Trophoblast cell (in vitro differentiated cells and primary cell): ENCODE data around the gene WNK2.

Experiments used
- DNase-seq, 2 donors: peaks; one replicate each; pipeline ENCODE4 v3.0.0-alpha.2; 2016
- H2AFZ ChIP-seq: 2 replicates; pipeline ENCODE4 v1.6.1; 2013; ENCODE audit warnings: low read length, moderate library complexity, mild to moderate bottlenecking; ENCODE audit not compliant: insufficient read depth, poor library complexity
- H2AK5ac ChIP-seq: 2 replicates; pipeline ENCODE4 v1.6.1; 2013; ENCODE audit warnings: mild to moderate bottlenecking, low read length
- H2BK120ac ChIP-seq: 2 replicates; pipeline ENCODE4 v1.6.1; 2013; ENCODE audit warnings: low read length, mild to moderate bottlenecking, moderate library complexity; ENCODE audit not compliant: insufficient read depth, poor library complexity
- H2BK12ac ChIP-seq: 2 replicates; pipeline ENCODE4 v1.6.1; 2013; ENCODE audit warnings: mild to moderate bottlenecking, low read length, moderate library complexity
- H2BK5ac ChIP-seq: 2 replicates; pipeline ENCODE4 v1.6.1; 2013; ENCODE audit warnings: low read length, low read depth, moderate library complexity, mild to moderate bottlenecking; ENCODE audit not compliant: poor library complexity
- H3K14ac ChIP-seq: 2 replicates; pipeline ENCODE4 v1.6.1; 2013; ENCODE audit warnings: mild to moderate bottlenecking, low read length
- H3K18ac ChIP-seq: 2 replicates; pipeline ENCODE4 v1.6.1; 2013; ENCODE audit warnings: mild to moderate bottlenecking, low read length
- H3K23ac ChIP-seq: 2 replicates; pipeline ENCODE4 v1.6.1; 2013; ENCODE audit warnings: low read length
- H3K27ac ChIP-seq: 2 replicates; pipeline ENCODE4 v1.5.1; 2013; ENCODE audit warnings: low read depth, mild to moderate bottlenecking, inconsistent platforms, low read length, moderate library complexity
- H3K27me3 ChIP-seq: 2 replicates; pipeline ENCODE4 v1.6.1; 2013; ENCODE audit warnings: inconsistent platforms, mild to moderate bottlenecking, low read length, moderate library complexity; ENCODE audit not compliant: insufficient read depth
- H3K36me3 ChIP-seq, 2 experiments: 1 replicate in 1 of 2; 2 replicates in 1 of 2; pipeline ENCODE4 v1.6.1; 2013; ENCODE audit warnings: low read length in 2 of 2, mild to moderate bottlenecking in 2 of 2, moderate library complexity in 1 of 2; ENCODE audit not compliant: insufficient read depth in 2 of 2, control insufficient read depth in 1 of 2
- H3K4ac ChIP-seq: 2 replicates; pipeline ENCODE4 v1.6.1; 2013; ENCODE audit warnings: low read depth, mild to moderate bottlenecking, low read length, moderate library complexity
- H3K4me1 ChIP-seq, 2 experiments: 1 replicate in 1 of 2; 2 replicates in 1 of 2; pipeline ENCODE4 v1.6.1; 2013; ENCODE audit warnings: low read length in 2 of 2, mild to moderate bottlenecking in 2 of 2, moderate library complexity in 1 of 2; ENCODE audit not compliant: insufficient read depth in 2 of 2, control insufficient read depth in 1 of 2
- H3K4me2 ChIP-seq: 2 replicates; pipeline ENCODE4 v1.6.1; 2013; ENCODE audit warnings: inconsistent platforms, mild to moderate bottlenecking, low read length, moderate library complexity
- H3K4me3 ChIP-seq: 2 replicates; pipeline ENCODE4 v1.5.1; 2013; ENCODE audit warnings: mild to moderate bottlenecking, low read depth, low read length, inconsistent platforms
- H3K79me1 ChIP-seq: one replicate; pipeline ENCODE4 v1.6.1; 2013; ENCODE audit warnings: low read length
- H3K79me2 ChIP-seq: 2 replicates; pipeline ENCODE4 v1.6.1; 2013; ENCODE audit warnings: low read length, mild to moderate bottlenecking; ENCODE audit not compliant: control insufficient read depth, insufficient read depth, poor library complexity
- H3K9ac ChIP-seq: 2 replicates; pipeline ENCODE4 v1.6.1; 2013; ENCODE audit warnings: mild to moderate bottlenecking, low read length
- H3K9me3 ChIP-seq: 2 replicates; pipeline ENCODE4 v1.6.1; 2013; ENCODE audit warnings: low read depth, mild to moderate bottlenecking, control low read depth, inconsistent platforms, low read length; ENCODE audit not compliant: insufficient read depth
- H4K12ac ChIP-seq: 2 replicates; pipeline ENCODE4 v1.6.1; 2013; ENCODE audit warnings: low read depth, mild to moderate bottlenecking, low read length, moderate library complexity
- H4K8ac ChIP-seq: 2 replicates; pipeline ENCODE4 v1.6.1; 2013; ENCODE audit warnings: low read depth, mild to moderate bottlenecking, low read length, moderate library complexity
- H4K91ac ChIP-seq: one replicate; pipeline ENCODE4 v1.6.1; 2013; ENCODE audit warnings: low read depth, mild to moderate bottlenecking, low read length, moderate library complexity
- WGBS: extraction: QIAGEN DNeasy Blood & Tissue Kit; methylation state at CpG from one replicate; pipeline ENCODE4 v1.1.7; 2013; ENCODE audit warnings: missing lambda C conversion rate; ENCODE audit not compliant: insufficient read length, insufficient coverage; ENCODE audit errors: extremely low coverage; 5-methylcytosine and 5-hydroxymethylcytosine counted together

Gene WNK2

DNA sequence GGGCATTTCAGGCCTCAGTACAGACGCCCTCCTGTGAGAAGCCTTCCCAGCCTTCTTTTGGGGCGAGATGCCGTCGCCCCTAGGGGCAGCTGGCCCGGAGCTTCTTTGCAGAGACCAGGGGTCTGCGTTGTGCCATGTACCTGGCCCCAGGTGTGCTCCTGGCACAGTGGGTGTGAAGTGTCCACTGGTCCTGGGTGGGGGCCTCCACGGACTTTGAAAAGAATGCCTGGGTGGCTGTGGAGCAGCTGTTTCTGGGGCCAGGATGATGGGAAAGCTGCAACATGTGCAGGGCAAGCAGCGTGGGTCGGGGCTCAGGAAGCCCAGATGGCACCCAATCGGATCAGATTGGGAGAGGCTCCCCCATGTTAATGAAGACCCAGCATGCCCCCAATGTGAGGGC, 47.8 kb downstream of the WNK2 start:
- DNase-seq, result no peak
- H3K36me3 ChIP-seq, result no peaks in the 10 kb centered on the region
- no peaks in the 10 kb centered on the region for H3K27me3 ChIP-seq
- H2BK12ac ChIP-seq, result no peak overlapping the region
- no peak overlapping the region for H4K8ac ChIP-seq
- H3K27ac ChIP-seq, result no peak overlapping the region
- H4K91ac ChIP-seq, result no peak overlapping the region
- no CpG with 5 or more reads among the region's 10 CpGs for WGBS
- H4K12ac ChIP-seq, result no peak overlapping the region
- no peak overlapping the region for H2AFZ ChIP-seq
- peaks cover 4% of the 10 kb centered on the region for H3K9me3 ChIP-seq
- H3K79me2 ChIP-seq, result no peaks in the 10 kb centered on the region
- H3K4me2 ChIP-seq, result no peak overlapping the region
- no peak overlapping the region for H3K18ac ChIP-seq
- H3K79me1 ChIP-seq, result no peaks in the 10 kb centered on the region
- H3K14ac ChIP-seq, result no peak overlapping the region
- H3K4me3 ChIP-seq, result no peak overlapping the region
- no peak overlapping the region for H3K23ac ChIP-seq
- no peak overlapping the region for H3K4ac ChIP-seq
- no peak overlapping the region for H3K9ac ChIP-seq
- no peak overlapping the region for H2BK5ac ChIP-seq
- H2AK5ac ChIP-seq, result no peak overlapping the region
- H2BK120ac ChIP-seq, result no peak overlapping the region
- no peaks in the 10 kb centered on the region for H3K4me1 ChIP-seq

DNA sequence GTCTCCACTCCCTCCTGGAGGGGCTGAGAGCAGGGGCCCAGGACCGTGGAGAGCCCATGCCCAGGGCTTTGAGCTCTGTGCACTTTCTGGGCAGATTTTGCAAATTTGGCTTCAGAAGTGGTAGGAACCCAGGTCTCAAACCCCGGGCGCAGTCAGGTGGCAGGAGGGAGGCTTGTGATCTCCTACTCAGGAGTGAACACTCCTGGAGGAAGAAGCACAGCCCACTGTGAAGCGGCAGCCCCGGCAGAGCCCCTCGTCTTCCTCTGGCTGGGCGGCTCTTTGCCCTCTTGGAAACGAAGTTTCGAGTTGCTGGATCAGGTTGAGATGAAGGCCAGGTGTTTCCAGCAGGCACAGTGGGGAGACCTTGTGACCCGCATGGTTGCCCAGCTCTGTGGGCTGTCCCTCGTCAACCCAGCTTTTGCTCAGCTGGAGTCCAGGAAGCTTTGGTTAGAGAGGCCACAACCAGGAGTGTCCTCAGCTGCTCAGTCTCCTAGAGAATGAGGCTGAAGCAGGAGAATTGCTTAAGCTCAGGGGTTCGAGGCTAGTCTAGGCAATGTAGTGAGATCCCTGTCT, 48.5 kb downstream of the WNK2 start:
- DNase-seq, result no peak
- no peak overlapping the region for H4K91ac ChIP-seq
- WGBS, result no CpG with 5 or more reads among the region's 12 CpGs
- H2AFZ ChIP-seq, result no peak overlapping the region
- H3K23ac ChIP-seq, result no peak overlapping the region
- H3K4me1 ChIP-seq, result no peaks in the 10 kb centered on the region
- H3K79me1 ChIP-seq, result no peaks in the 10 kb centered on the region
- H4K8ac ChIP-seq, result no peak overlapping the region
- no peak overlapping the region for H3K27ac ChIP-seq
- H2BK12ac ChIP-seq, result no peak overlapping the region
- peak overlapping the region; percentile 52 for H3K9ac ChIP-seq
- H3K9me3 ChIP-seq, result peaks cover 4% of the 10 kb centered on the region
- H3K14ac ChIP-seq, result no peak overlapping the region
- no peak overlapping the region for H2AK5ac ChIP-seq
- no peaks in the 10 kb centered on the region for H3K79me2 ChIP-seq
- no peak overlapping the region for H2BK5ac ChIP-seq
- no peaks in the 10 kb centered on the region for H3K27me3 ChIP-seq
- H3K4me3 ChIP-seq, result no peak overlapping the region
- no peak overlapping the region for H4K12ac ChIP-seq
- no peak overlapping the region for H2BK120ac ChIP-seq
- no peak overlapping the region for H3K18ac ChIP-seq
- no peaks in the 10 kb centered on the region for H3K36me3 ChIP-seq
- no peak overlapping the region for H3K4me2 ChIP-seq
- H3K4ac ChIP-seq, result no peak overlapping the region

DNA sequence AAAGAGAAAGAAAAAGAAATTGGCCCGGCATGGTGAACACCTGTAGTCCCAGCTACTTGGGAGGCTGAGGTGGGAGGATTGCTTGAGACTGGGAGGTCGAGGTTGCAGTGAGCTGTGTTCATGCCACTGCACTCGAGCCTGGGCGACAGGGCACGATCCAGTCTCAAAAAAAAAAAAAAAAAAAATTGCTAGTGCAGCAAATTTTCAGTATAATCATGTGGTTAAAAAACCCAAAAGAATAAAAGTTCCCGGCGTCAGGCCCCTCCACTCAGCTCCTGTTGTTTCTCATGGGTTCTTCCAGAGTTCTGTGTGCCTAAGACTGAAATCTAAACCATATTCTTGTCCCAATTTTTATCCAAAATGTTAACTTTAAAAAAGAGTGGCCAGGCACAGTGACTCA, 49.1 kb downstream of the WNK2 start:
- H4K12ac ChIP-seq, result no peak overlapping the region
- peaks cover 4% of the 10 kb centered on the region for H3K9me3 ChIP-seq
- no peak for DNase-seq
- H2AK5ac ChIP-seq, result no peak overlapping the region
- no CpG with 5 or more reads among the region's 7 CpGs for WGBS
- no peaks in the 10 kb centered on the region for H3K36me3 ChIP-seq
- no peak overlapping the region for H3K4me2 ChIP-seq
- no peak overlapping the region for H4K8ac ChIP-seq
- H3K4me1 ChIP-seq, result no peaks in the 10 kb centered on the region
- no peak overlapping the region for H3K9ac ChIP-seq
- H2AFZ ChIP-seq, result no peak overlapping the region
- no peak overlapping the region for H2BK120ac ChIP-seq
- H3K27me3 ChIP-seq, result no peaks in the 10 kb centered on the region
- no peaks in the 10 kb centered on the region for H3K79me2 ChIP-seq
- H3K23ac ChIP-seq, result no peak overlapping the region
- H3K4me3 ChIP-seq, result no peak overlapping the region
- no peak overlapping the region for H3K18ac ChIP-seq
- no peak overlapping the region for H4K91ac ChIP-seq
- H3K4ac ChIP-seq, result no peak overlapping the region
- H3K14ac ChIP-seq, result no peak overlapping the region
- no peaks in the 10 kb centered on the region for H3K79me1 ChIP-seq
- no peak overlapping the region for H2BK5ac ChIP-seq
- H3K27ac ChIP-seq, result no peak overlapping the region
- H2BK12ac ChIP-seq, result no peak overlapping the region

- H3K4me3 ChIP-seq, result no peak overlapping the region
- no peak overlapping the region for H3K9ac ChIP-seq
- no CpG with 5 or more reads among the region's 15 CpGs for WGBS
- H3K79me2 ChIP-seq, result no peaks in the 10 kb centered on the region
- H3K4me1 ChIP-seq, result no peaks in the 10 kb centered on the region
- no peak overlapping the region for H2AK5ac ChIP-seq
- no peak overlapping the region for H2AFZ ChIP-seq
- H4K91ac ChIP-seq, result no peak overlapping the region
- no peak overlapping the region for H3K14ac ChIP-seq
- H3K4me2 ChIP-seq, result no peak overlapping the region
- no peak overlapping the region for H4K12ac ChIP-seq
- no peak overlapping the region for H3K23ac ChIP-seq
- H3K4ac ChIP-seq, result no peak overlapping the region
- H3K27ac ChIP-seq, result no peak overlapping the region
- H3K36me3 ChIP-seq, result no peaks in the 10 kb centered on the region
- no peak for DNase-seq
- H2BK5ac ChIP-seq, result no peak overlapping the region
- no peak overlapping the region for H4K8ac ChIP-seq
- no peaks in the 10 kb centered on the region for H3K79me1 ChIP-seq
- peaks cover 4% of the 10 kb centered on the region for H3K9me3 ChIP-seq
- no peak overlapping the region for H2BK12ac ChIP-seq
- no peaks in the 10 kb centered on the region for H3K27me3 ChIP-seq
- no peak overlapping the region for H2BK120ac ChIP-seq
- H3K18ac ChIP-seq, result no peak overlapping the region
Measured at GRCh38 chr9:93234600-93234999, 50.7 kb downstream of the WNK2 start.
